ENCODE measurements around the gene ZNF700.
"Not testable (repeated sequence)": the region's sequence is repeated elsewhere in the genome, so short reads cannot be mapped to it uniquely, and the experiment has no call there.

ZNF700 gene

DNA sequence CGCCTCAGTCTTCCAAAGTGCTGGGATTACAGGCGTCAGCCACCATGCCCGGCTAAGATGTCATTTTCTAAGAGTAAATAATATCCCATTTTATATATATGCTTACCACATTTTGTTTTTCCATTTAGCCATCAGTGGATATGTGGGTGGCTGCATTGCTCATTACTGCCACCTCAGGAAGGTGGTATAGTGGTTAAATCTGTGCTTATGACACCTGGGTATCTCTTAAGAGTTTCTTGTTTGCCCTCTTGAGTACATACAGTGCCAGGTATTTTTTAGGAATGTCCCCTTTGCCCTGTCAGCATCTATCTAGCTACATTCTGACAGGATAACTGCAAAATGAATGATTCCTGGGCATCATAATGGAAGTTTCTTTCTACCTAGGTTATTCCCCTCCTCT, 22.7 kb upstream of the ZNF700 start:
- H3K9ac ChIP-seq (ENCODE audit: low read length), result no peak overlapping the region
- H4K20me1 ChIP-seq (ENCODE audit: low read depth, low read length), result no peaks in the 10 kb centered on the region
- no peak overlapping the region for H3K27ac ChIP-seq (ENCODE audit: low read depth, low read length)
- no peaks in the 10 kb centered on the region for H3F3A ChIP-seq (ENCODE audit: insufficient read depth)
- H3K27me3 ChIP-seq (ENCODE audit: low read length), result no peaks in the 10 kb centered on the region
- H3K4me3 ChIP-seq (ENCODE audit: insufficient read depth, low read length, poor library complexity, severe bottlenecking), result no peak overlapping the region
- no peak overlapping the region for H3K4me2 ChIP-seq (ENCODE audit: low read depth, low read length, poor library complexity, severe bottlenecking)
- peaks cover 25% of the 10 kb centered on the region; the same call in 1 of the 2 replicates for H3K9me3 ChIP-seq (ENCODE audit: insufficient read depth, low read length)
- H3K9me2 ChIP-seq (replicated peaks; ENCODE audit: insufficient read depth, low read length), result no peaks in the 10 kb centered on the region
- no peak overlapping the region for H2AFZ ChIP-seq (ENCODE audit: low read depth, low read length, severe bottlenecking)
- H3K36me3 ChIP-seq (ENCODE audit: low read length), result peaks cover 17% of the 10 kb centered on the region
- no peak for TF ChIP-seq EZH2phosphoT487 (conservative IDR thresholded peaks at IDR 0.05; ENCODE audit: low read length)
- TF ChIP-seq, protein P1, sequence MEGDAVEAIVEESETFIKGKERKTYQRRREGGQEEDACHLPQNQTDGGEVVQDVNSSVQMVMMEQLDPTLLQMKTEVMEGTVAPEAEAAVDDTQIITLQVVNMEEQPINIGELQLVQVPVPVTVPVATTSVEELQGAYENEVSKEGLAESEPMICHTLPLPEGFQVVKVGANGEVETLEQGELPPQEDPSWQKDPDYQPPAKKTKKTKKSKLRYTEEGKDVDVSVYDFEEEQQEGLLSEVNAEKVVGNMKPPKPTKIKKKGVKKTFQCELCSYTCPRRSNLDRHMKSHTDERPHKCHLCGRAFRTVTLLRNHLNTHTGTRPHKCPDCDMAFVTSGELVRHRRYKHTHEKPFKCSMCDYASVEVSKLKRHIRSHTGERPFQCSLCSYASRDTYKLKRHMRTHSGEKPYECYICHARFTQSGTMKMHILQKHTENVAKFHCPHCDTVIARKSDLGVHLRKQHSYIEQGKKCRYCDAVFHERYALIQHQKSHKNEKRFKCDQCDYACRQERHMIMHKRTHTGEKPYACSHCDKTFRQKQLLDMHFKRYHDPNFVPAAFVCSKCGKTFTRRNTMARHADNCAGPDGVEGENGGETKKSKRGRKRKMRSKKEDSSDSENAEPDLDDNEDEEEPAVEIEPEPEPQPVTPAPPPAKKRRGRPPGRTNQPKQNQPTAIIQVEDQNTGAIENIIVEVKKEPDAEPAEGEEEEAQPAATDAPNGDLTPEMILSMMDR (IDR thresholded peaks at IDR 0.05; ENCODE audit: insufficient read depth, low read length, poor library complexity, severe bottlenecking), result no peak
- H3K79me2 ChIP-seq (ENCODE audit: insufficient read depth, low read length), result no peaks in the 10 kb centered on the region

GRCh38 chr19:11905928-11906327, 19.0 kb upstream of the ZNF700 start:
- no peaks in the 10 kb centered on the region for H3K9me2 ChIP-seq (replicated peaks; ENCODE audit: insufficient read depth, low read length)
- no peaks in the 10 kb centered on the region for H4K20me1 ChIP-seq (ENCODE audit: low read depth, low read length)
- H3K27me3 ChIP-seq (ENCODE audit: low read length), result no peaks in the 10 kb centered on the region
- H3K9ac ChIP-seq (ENCODE audit: low read length), result no peak overlapping the region
- H3K9me3 ChIP-seq (ENCODE audit: insufficient read depth, low read length), result peaks cover 25% of the 10 kb centered on the region; the same call in 1 of the 2 replicates
- H3K79me2 ChIP-seq (ENCODE audit: insufficient read depth, low read length), result no peaks in the 10 kb centered on the region
- no peak overlapping the region for H2AFZ ChIP-seq (ENCODE audit: low read depth, low read length, severe bottlenecking)
- no peak overlapping the region for H3K4me2 ChIP-seq (ENCODE audit: low read depth, low read length, poor library complexity, severe bottlenecking)
- H3K27ac ChIP-seq (ENCODE audit: low read depth, low read length), result no peak overlapping the region
- no peak overlapping the region for H3K4me3 ChIP-seq (ENCODE audit: insufficient read depth, low read length, poor library complexity, severe bottlenecking)
- no peak for TF ChIP-seq EZH2phosphoT487 (conservative IDR thresholded peaks at IDR 0.05; ENCODE audit: low read length)
- TF ChIP-seq, protein P1 (IDR thresholded peaks at IDR 0.05; ENCODE audit: insufficient read depth, low read length, poor library complexity, severe bottlenecking), result no peak
- peaks cover 17% of the 10 kb centered on the region for H3K36me3 ChIP-seq (ENCODE audit: low read length)
- H3F3A ChIP-seq (ENCODE audit: insufficient read depth), result no peaks in the 10 kb centered on the region

DNA sequence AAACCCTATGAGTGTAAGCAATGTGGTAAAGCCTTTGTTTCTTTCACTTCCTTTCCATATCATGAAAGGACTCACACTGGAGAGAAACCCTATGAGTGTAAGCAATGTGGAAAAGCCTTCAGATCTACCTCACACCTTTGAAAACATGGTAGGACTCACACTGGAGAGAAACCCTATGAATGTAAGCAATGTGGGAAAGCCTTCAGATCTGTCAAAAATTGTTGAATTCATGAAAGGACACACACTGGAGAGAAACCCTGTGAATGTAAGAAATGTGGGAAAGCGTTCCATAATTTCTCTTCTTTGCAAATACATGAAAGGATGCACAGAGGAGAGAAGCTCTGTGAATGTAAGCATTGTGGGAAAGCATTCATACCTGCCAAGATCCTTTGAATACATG, 13.0 kb upstream of the ZNF700 start:
- H3K4me2 ChIP-seq (ENCODE audit: low read depth, low read length, poor library complexity, severe bottlenecking); H3K79me2 ChIP-seq (ENCODE audit: insufficient read depth, low read length); H3K9me2 ChIP-seq (replicated peaks; ENCODE audit: insufficient read depth, low read length); H2AFZ ChIP-seq (ENCODE audit: low read depth, low read length, severe bottlenecking); H3K27me3 ChIP-seq (ENCODE audit: low read length); H3K4me3 ChIP-seq (ENCODE audit: insufficient read depth, low read length, poor library complexity, severe bottlenecking); H3K36me3 ChIP-seq (ENCODE audit: low read length); H3K9me3 ChIP-seq (ENCODE audit: insufficient read depth, low read length); H3K27ac ChIP-seq (ENCODE audit: low read depth, low read length); H3K9ac ChIP-seq (ENCODE audit: low read length); H3F3A ChIP-seq (ENCODE audit: insufficient read depth); H4K20me1 ChIP-seq (ENCODE audit: low read depth, low read length): not testable (repeated sequence)

- not testable (repeated sequence) for H3K9ac ChIP-seq (ENCODE audit: low read length); H3K79me2 ChIP-seq (ENCODE audit: insufficient read depth, low read length); H3K4me2 ChIP-seq (ENCODE audit: low read depth, low read length, poor library complexity, severe bottlenecking); H3K4me3 ChIP-seq (ENCODE audit: insufficient read depth, low read length, poor library complexity, severe bottlenecking); H3K36me3 ChIP-seq (ENCODE audit: low read length); H3F3A ChIP-seq (ENCODE audit: insufficient read depth); H3K9me3 ChIP-seq (ENCODE audit: insufficient read depth, low read length); H2AFZ ChIP-seq (ENCODE audit: low read depth, low read length, severe bottlenecking); H4K20me1 ChIP-seq (ENCODE audit: low read depth, low read length); H3K27ac ChIP-seq (ENCODE audit: low read depth, low read length); H3K9me2 ChIP-seq (replicated peaks; ENCODE audit: insufficient read depth, low read length); H3K27me3 ChIP-seq (ENCODE audit: low read length)
Observed at GRCh38 chr19:11914417-11915051, 10.4 kb upstream of the ZNF700 start.
